HCT116 (cell line): ENCODE measurements around the gene CCSER1.
"Not testable (repeated sequence)": the region's sequence is repeated elsewhere in the genome, so short reads cannot be mapped to it uniquely, and the experiment has no call there.

Experiments
- CEBPB ChIP-seq: IDR thresholded peaks from 2 replicates; pipeline ENCODE4 v1.6.1; 2012; ENCODE audit warnings: low read depth
- CTCF ChIP-seq, 3 experiments: fragments of 200-600 bp in 1 of 3; sonication (generic) in 1 of 3; IDR thresholded peaks in 2 of 3; conservative IDR thresholded peaks in 1 of 3; 2 replicates each; pipeline ENCODE4 v1.5.1; 2012 to 2017; ENCODE audit warnings: low read depth in 2 of 3, low read length in 2 of 3, antibody characterized with exemption in 1 of 3, borderline replicate concordance in 1 of 3, control low read depth in 1 of 3, mild to moderate bottlenecking in 1 of 3, mixed read lengths in 1 of 3, mixed run types in 1 of 3, moderate library complexity in 1 of 3; ENCODE audit not compliant: insufficient read depth in 1 of 3
- POLR2A ChIP-seq: IDR thresholded peaks from 2 replicates; pipeline ENCODE4 v1.7.0; 2011; ENCODE audit warnings: borderline replicate concordance; ENCODE audit not compliant: insufficient read depth, insufficient read length; ENCODE audit errors: extremely low read depth

DNA sequence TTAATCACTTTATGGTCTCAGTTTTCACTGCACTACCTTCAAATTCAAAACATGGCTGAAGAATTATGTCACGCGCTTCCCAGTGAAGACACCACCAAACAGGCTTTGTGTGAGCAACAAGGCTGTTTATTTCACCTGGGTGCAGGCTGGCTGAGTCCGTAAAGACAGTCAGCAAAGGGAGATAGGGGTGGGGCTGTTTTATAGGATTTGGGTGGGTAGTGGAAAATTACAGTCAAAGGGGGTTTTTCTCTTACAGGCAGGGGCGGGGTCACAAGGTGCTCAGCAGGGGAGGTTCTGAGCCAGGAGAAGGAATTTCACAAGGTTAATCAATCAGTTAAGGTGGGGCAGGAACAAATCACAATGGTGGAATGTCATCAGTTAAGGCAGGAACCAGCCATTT is 1141.3 kb downstream of the CCSER1 start:
- TF ChIP-seq CEBPB; POLR2A; CTCF (IDR thresholded peaks at IDR 0.05 in 2 of 3, conservative IDR thresholded peaks at IDR 0.05 in 1 of 3; ENCODE audit: borderline replicate concordance in 1 of 3, insufficient read depth in 1 of 3, low read depth in 2 of 3, low read length in 2 of 3): not testable (repeated sequence)
